ENCODE results near the gene PRAC2. TPM values are rescaled to one million over a fixed set of nuclear protein-coding genes. Genes with fewer than 3 reads are reported as not detected.

Gene PRAC2
- total and polyA plus RNA-seq, 2 of the 13 experiments (the other 11 are each of a cell fraction or from before 2014, with no cell fraction given) = not detected

DNA sequence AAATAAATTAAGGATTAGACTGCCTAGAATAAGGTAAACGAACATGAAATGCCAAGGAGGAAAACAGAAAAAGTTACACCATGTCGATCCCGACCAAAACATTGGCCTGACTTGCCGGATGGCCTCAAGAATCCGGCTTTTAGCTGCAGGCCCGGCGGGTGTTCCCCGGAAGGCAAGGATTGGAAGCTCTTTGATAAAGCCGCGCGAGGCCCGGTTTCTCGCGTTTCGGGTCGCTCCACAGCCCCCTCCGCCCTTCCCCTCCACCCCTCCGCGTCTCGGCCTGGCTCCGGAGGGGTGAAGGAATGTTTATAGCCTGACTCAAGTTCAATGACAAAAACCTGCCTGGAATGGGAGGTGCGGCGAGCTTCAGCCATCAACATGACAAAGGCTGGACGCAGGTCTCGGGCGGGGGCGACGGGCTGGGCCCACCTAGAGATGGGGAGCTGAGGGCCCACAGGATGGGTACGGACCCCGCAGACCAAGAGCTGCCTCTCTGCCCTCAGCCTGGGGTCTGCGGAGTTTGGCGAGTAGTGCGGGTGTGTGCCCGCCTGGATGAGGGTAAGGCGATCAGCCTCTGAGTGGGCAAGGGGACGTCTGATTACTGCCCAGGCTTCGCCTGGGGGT is 3.2 kb upstream of the PRAC2 start:
- Histone ChIP-seq H4K20me1 (ENCODE audit: insufficient read depth, low read length) (no peaks in the 10 kb centered on the region), H3K27me3 (ENCODE audit: control insufficient read depth in 1 of 2, insufficient read depth in 2 of 2, low read length in 2 of 2) (peaks cover 12 to 51% of the 10 kb centered on the region in 2 experiments), H3K4me3 (replicated peaks in 1 of 3; ENCODE audit: insufficient read depth in 1 of 3, low read depth in 2 of 3, low read length in 3 of 3) (no peak overlapping the region), H2AFZ (ENCODE audit: low read length) (no peak overlapping the region), H3K27ac (ENCODE audit: extremely low read length, insufficient read depth, low read length) (no peak overlapping the region), H3K79me2 (ENCODE audit: insufficient read depth, low read length) (no peaks in the 10 kb centered on the region), H3K4me2 (ENCODE audit: low read depth, low read length) (no peak overlapping the region), H3K9me3 (ENCODE audit: low read length) (no peaks in the 10 kb centered on the region), H3K4me1 (ENCODE audit: insufficient read depth, low read length) (peaks cover 11% of the 10 kb centered on the region), H3K36me3 (replicated peaks in 1 of 2; ENCODE audit: control insufficient read depth in 1 of 2, insufficient read depth in 2 of 2, low read length in 2 of 2) (no peaks in the 10 kb centered on the region), H3K9ac (ENCODE audit: insufficient read depth, low read depth, low read length) (no peak overlapping the region)
- 52% methylated on average over 34 of the region's 37 CpGs for WGBS (ENCODE audit: low lambda C conversion rate)
- ChIA-PET POLR2A (no interaction called here), CTCF (ENCODE audit: low intra/inter-chr PET ratio, low total read pairs) (interaction anchor here (1.3 kb wide), 1 partner anchor 159 kb away, joined by 3 read pairs; no protein-coding TSS in a partner anchor)
- DNase-seq (ENCODE audit: low spot score) = no peak
- intact Hi-C loops (cut with micrococcal nuclease; ENCODE audit: unreplicated experiment) = no loop called here
- no peak for ATAC-seq
- BruUV-seq (replicated peaks) = no TSS peak
- FAIRE-seq = no peak
- in situ Hi-C loops (cut with HindIII; ENCODE audit: extremely low pct_ligation_motif_present, low pct_unique_long_range_greater_than_20kb) = no loop called here
- TF ChIP-seq, protein P1, sequence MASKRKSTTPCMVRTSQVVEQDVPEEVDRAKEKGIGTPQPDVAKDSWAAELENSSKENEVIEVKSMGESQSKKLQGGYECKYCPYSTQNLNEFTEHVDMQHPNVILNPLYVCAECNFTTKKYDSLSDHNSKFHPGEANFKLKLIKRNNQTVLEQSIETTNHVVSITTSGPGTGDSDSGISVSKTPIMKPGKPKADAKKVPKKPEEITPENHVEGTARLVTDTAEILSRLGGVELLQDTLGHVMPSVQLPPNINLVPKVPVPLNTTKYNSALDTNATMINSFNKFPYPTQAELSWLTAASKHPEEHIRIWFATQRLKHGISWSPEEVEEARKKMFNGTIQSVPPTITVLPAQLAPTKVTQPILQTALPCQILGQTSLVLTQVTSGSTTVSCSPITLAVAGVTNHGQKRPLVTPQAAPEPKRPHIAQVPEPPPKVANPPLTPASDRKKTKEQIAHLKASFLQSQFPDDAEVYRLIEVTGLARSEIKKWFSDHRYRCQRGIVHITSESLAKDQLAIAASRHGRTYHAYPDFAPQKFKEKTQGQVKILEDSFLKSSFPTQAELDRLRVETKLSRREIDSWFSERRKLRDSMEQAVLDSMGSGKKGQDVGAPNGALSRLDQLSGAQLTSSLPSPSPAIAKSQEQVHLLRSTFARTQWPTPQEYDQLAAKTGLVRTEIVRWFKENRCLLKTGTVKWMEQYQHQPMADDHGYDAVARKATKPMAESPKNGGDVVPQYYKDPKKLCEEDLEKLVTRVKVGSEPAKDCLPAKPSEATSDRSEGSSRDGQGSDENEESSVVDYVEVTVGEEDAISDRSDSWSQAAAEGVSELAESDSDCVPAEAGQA (IDR thresholded peaks at IDR 0.05; ENCODE audit: low read depth) = no peak
- TF ChIP-seq, protein P1 (CRISPR knock-in tag; IDR thresholded peaks at IDR 0.05; ENCODE audit: borderline replicate concordance) = no peak
- TF ChIP-seq, protein P2, sequence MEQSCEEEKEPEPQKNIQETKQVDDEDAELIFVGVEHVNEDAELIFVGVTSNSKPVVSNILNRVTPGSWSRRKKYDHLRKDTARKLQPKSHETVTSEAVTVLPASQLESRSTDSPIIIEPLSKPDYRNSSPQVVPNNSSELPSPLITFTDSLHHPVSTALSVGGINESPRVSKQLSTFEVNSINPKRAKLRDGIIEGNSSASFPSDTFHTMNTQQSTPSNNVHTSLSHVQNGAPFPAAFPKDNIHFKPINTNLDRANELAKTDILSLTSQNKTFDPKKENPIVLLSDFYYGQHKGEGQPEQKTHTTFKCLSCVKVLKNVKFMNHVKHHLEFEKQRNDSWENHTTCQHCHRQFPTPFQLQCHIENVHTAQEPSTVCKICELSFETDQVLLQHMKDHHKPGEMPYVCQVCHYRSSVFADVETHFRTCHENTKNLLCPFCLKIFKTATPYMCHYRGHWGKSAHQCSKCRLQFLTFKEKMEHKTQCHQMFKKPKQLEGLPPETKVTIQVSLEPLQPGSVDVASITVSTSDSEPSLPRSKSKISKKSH (CRISPR knock-in tag; IDR thresholded peaks at IDR 0.05; ENCODE audit: borderline replicate concordance) = no peak
- TF ChIP-seq ZNF761 (CRISPR knock-in tag; conservative IDR thresholded peaks at IDR 0.05) = no peak
- TF ChIP-seq, protein P3, sequence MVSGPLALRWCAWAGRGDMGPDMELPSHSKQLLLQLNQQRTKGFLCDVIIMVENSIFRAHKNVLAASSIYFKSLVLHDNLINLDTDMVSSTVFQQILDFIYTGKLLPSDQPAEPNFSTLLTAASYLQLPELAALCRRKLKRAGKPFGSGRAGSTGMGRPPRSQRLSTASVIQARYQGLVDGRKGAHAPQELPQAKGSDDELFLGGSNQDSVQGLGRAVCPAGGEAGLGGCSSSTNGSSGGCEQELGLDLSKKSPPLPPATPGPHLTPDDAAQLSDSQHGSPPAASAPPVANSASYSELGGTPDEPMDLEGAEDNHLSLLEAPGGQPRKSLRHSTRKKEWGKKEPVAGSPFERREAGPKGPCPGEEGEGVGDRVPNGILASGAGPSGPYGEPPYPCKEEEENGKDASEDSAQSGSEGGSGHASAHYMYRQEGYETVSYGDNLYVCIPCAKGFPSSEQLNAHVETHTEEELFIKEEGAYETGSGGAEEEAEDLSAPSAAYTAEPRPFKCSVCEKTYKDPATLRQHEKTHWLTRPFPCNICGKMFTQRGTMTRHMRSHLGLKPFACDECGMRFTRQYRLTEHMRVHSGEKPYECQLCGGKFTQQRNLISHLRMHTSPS (CRISPR knock-in tag; IDR thresholded peaks at IDR 0.05; ENCODE audit: low read depth) = no peak
- TF ChIP-seq, protein P4, sequence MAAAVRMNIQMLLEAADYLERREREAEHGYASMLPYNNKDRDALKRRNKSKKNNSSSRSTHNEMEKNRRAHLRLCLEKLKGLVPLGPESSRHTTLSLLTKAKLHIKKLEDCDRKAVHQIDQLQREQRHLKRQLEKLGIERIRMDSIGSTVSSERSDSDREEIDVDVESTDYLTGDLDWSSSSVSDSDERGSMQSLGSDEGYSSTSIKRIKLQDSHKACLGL (CRISPR knock-in tag; IDR thresholded peaks at IDR 0.05) = no peak
- TF ChIP-seq, protein P5, sequence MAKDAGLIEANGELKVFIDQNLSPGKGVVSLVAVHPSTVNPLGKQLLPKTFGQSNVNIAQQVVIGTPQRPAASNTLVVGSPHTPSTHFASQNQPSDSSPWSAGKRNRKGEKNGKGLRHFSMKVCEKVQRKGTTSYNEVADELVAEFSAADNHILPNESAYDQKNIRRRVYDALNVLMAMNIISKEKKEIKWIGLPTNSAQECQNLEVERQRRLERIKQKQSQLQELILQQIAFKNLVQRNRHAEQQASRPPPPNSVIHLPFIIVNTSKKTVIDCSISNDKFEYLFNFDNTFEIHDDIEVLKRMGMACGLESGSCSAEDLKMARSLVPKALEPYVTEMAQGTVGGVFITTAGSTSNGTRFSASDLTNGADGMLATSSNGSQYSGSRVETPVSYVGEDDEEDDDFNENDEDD (CRISPR knock-in tag; IDR thresholded peaks at IDR 0.05; ENCODE audit: borderline replicate concordance) = no peak
- no peak for TF ChIP-seq SIX1 (CRISPR knock-in tag; IDR thresholded peaks at IDR 0.05; ENCODE audit: borderline replicate concordance)
- TF ChIP-seq ZNF660 (CRISPR knock-in tag; IDR thresholded peaks at IDR 0.05; ENCODE audit: borderline replicate concordance, low read depth) = no peak

Data from HepG2 (cell line).